Spleen (tissue), 7 donors: ENCODE results near the gene RFPL4AL1.

Experiments
- CTCF ChIP-seq, 11 experiments: fragments of 200-600 bp in 7 of 11; fragments of 450-650 bp in 4 of 11; sonication (generic) in 4 of 11; IDR thresholded peaks in 8 of 11; conservative IDR thresholded peaks in 3 of 11; 1 replicate in 7 of 11; 2 replicates in 4 of 11; pipeline versions ENCODE4 v1.4.0 to v1.8.0; 2016 to 2021; ENCODE audit warnings: antibody characterized with exemption in 11 of 11, inconsistent platforms in 4 of 11, mild to moderate bottlenecking in 1 of 11
- POLR2AphosphoS5 ChIP-seq, 3 donors: sonication (generic); formaldehyde crosslinking; IDR thresholded peaks; one replicate each; pipeline ENCODE4 v1.5.1; 2017; ENCODE audit warnings: antibody characterized with exemption in 3 of 3
- donor health status: DM: no; HTN: no; CAD: no; lungs with moderate emphysema.
- donor health status: DM: no; HTN: no; CAD: no.
- donor health status: DM: no; HTN: no; CAD: no.

GRCh38 chr19:55766466-55766865 lies 2.5 kb upstream of the RFPL4AL1 start:
- TF ChIP-seq CTCF (IDR thresholded peaks at IDR 0.05 in 8 of 11, conservative IDR thresholded peaks at IDR 0.05 in 3 of 11) = no peak
- no peak for TF ChIP-seq POLR2AphosphoS5 (IDR thresholded peaks at IDR 0.05)
